WERI-Rb-1 (cell line): ENCODE measurements around the gene LCP1.

ENCODE experiments used
- DNase-seq: peaks from one replicate; pipeline ENCODE4 v3.0.0-alpha.2; 2020
- H3K27ac ChIP-seq: fragments of 250-450 bp; sonication (Bioruptor Pico); 2 replicates; pipeline ENCODE4 v1.5.1; 2020; ENCODE audit warnings: mild to moderate bottlenecking, moderate library complexity
- H3K27me3 ChIP-seq: fragments of 250-450 bp; sonication (Bioruptor Pico); 2 replicates; pipeline ENCODE4 v1.5.1; 2021; ENCODE audit warnings: mild to moderate bottlenecking, low read depth, moderate library complexity; ENCODE audit not compliant: insufficient read depth, severe bottlenecking
- H3K36me3 ChIP-seq: fragments of 250-450 bp; sonication (Bioruptor Pico); 2 replicates; pipeline ENCODE4 v1.5.1; 2020; ENCODE audit warnings: mild to moderate bottlenecking, moderate library complexity
- H3K4me3 ChIP-seq: 2 replicates; pipeline ENCODE4 v1.5.1; 2011; ENCODE audit warnings: low read depth, mild to moderate bottlenecking, control low read depth, low read length
- H3K9me3 ChIP-seq: fragments of 250-450 bp; sonication (Bioruptor Pico); 2 replicates; pipeline ENCODE4 v1.5.1; 2021; ENCODE audit warnings: mild to moderate bottlenecking, moderate library complexity; ENCODE audit not compliant: severe bottlenecking
- TF ChIP-seq, protein P1 (sequence below): IDR thresholded peaks from 2 replicates; pipeline ENCODE4 v1.5.1; 2011; ENCODE audit warnings: low read depth, mild to moderate bottlenecking, control low read depth, inconsistent platforms, low read length

Gene LCP1

DNA sequence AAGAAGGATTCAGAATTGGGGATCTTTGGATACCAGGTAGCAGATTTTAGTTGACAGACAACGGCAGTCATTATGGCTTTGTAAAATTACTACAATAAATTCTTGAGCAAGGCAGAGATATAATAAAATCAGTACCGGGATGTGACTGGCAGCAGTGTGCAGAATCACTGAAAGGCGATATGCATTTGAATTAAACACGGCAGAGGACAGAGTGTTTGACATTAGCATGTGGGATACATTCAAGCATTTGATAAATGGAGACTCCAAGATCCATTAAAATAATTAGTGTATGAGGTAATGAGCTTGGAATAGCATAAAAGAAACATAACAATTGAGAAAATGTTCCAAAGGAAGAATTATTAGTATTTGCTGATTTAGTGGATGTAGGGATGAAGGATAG lies 36.8 kb downstream of the LCP1 start:
- no peaks in the 10 kb centered on the region for H3K9me3 ChIP-seq
- H3K27me3 ChIP-seq = no peaks in the 10 kb centered on the region
- TF ChIP-seq, protein P1, sequence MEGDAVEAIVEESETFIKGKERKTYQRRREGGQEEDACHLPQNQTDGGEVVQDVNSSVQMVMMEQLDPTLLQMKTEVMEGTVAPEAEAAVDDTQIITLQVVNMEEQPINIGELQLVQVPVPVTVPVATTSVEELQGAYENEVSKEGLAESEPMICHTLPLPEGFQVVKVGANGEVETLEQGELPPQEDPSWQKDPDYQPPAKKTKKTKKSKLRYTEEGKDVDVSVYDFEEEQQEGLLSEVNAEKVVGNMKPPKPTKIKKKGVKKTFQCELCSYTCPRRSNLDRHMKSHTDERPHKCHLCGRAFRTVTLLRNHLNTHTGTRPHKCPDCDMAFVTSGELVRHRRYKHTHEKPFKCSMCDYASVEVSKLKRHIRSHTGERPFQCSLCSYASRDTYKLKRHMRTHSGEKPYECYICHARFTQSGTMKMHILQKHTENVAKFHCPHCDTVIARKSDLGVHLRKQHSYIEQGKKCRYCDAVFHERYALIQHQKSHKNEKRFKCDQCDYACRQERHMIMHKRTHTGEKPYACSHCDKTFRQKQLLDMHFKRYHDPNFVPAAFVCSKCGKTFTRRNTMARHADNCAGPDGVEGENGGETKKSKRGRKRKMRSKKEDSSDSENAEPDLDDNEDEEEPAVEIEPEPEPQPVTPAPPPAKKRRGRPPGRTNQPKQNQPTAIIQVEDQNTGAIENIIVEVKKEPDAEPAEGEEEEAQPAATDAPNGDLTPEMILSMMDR = no peak
- no peaks in the 10 kb centered on the region for H3K36me3 ChIP-seq
- DNase-seq = no peak
- no peak overlapping the region for H3K27ac ChIP-seq
- H3K4me3 ChIP-seq = no peak overlapping the region

DNA sequence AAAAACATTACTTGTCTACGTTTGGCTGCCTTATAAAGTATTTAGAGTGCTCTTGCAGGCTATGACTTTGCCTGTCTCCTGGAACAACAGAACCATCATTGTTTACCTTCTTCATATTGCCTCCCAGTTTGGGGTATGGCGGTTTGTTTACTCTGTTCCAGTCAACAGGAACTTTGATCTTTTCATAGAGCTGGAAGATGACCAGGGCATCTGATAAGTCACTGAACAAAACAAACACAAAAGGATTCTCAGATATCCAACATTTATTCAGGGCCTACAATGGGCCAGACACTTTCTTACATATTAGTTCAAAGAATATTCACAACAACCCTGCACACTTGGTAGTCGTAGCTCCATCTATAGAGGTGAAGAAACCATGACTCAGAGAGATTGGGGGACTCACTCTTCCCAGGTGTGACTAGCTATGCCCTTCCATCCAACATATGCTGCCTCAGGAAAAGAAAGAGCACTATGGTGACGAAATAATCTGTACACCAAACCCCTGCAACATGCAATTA lies 38.7 kb downstream of the LCP1 start:
- no peaks in the 10 kb centered on the region for H3K36me3 ChIP-seq
- no peaks in the 10 kb centered on the region for H3K27me3 ChIP-seq
- no peak overlapping the region for H3K4me3 ChIP-seq
- no peaks in the 10 kb centered on the region for H3K9me3 ChIP-seq
- DNase-seq = no peak
- H3K27ac ChIP-seq = no peak overlapping the region
- TF ChIP-seq, protein P1 = no peak

DNA sequence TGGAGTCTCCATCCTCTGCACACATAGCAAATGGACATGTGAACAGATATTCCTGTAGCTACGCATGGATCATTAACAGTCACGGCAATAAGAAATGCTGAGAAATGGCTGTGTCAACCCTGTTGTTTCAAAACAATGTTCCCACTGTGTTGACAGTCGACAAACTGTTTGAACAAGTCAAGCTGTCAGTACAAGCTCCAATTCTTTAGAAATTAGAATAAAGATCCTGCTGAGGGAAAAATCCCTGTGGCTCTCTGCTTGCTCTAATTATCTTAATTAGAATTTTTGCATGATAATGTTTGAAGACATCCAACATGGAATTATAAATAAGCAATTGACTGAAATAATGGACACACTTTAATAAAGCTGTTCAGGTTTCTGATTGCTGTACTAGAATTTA lies 39.2 kb downstream of the LCP1 start:
- Histone ChIP-seq H3K27ac (no peak overlapping the region), H3K36me3 (no peaks in the 10 kb centered on the region), H3K9me3 (no peaks in the 10 kb centered on the region), H3K4me3 (no peak overlapping the region), H3K27me3 (no peaks in the 10 kb centered on the region)
- no peak for DNase-seq
- TF ChIP-seq, protein P1 = no peak

DNA sequence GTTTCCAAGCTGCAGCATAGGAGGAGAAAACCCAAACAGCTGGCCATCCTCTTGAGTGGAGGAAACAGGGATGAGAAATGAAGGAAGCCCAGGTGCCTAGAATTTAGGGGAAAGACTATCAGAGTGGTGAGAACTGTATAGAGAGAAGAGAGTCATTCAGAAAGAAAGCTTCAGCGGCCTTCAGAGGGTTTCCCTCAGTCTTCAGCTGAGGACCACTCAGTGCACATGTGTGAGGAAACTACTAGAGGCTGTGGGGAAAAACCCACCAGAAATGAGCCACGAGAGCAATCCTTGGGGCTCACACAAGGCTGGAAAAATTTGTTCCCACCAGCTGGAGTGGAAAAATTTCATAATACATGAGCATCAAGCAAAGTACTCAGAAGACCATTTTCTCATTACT lies 41.9 kb downstream of the LCP1 start:
- TF ChIP-seq, protein P1 = no peak
- Histone ChIP-seq H3K27ac (no peak overlapping the region), H3K27me3 (no peaks in the 10 kb centered on the region), H3K4me3 (no peak overlapping the region), H3K9me3 (no peaks in the 10 kb centered on the region), H3K36me3 (no peaks in the 10 kb centered on the region)
- DNase-seq = no peak

DNA sequence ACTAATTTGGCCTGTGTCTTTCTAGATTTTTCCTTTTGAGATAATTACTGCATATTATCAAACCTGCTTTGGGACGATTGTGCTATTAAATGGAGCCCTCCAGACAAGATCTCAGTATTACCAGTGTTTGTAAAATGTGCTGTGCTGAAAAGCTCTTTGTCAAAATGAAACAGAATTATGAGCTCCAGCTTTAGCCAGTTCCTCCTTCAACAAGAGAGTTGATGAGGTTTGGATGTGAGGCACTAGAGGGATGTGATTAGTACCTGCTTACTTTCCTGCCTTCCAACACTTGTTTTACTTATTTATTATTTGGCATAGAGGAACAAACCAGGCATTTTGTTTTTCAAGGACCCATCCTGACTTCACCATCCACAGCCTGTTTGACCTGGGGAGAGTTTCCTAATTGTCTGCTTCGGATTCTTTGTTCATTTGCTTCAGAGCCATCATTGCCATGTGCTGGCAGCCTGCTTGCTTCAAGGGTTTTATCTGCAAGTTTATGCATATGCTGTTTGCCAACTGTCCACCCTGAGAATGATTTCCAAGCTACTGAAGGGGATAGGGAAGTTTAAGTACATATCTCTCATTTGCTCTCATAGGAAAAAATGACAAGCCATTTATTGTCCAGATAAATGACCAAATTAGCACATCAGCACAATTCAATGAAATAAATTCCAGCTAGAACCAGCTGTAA lies 44.2 kb downstream of the LCP1 start:
- no peak for DNase-seq
- no peak overlapping the region for H3K4me3 ChIP-seq
- H3K9me3 ChIP-seq = no peaks in the 10 kb centered on the region
- no peaks in the 10 kb centered on the region for H3K27me3 ChIP-seq
- no peaks in the 10 kb centered on the region for H3K36me3 ChIP-seq
- H3K27ac ChIP-seq = no peak overlapping the region
- TF ChIP-seq, protein P1 = no peak

DNA sequence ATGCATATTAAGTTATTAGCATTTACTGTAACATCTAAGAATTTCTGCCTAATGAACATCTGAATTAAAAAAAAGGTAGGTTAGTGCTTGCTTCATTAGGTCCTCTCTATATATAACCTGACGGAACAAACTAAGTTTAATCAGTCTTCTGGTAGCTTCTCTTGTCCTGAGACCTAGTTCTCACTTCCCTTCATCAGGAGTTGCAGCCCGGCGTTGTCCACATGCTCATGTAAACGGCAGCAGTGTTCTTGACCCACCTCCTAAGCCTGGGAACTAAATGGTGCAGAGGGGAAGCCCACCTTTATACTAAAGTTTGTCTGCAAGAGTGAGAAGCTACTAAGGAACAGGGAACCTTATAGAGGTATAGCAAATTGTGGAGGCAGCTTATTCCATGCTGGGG lies 45.3 kb downstream of the LCP1 start:
- TF ChIP-seq, protein P1 = no peak
- Histone ChIP-seq H3K36me3 (no peaks in the 10 kb centered on the region), H3K27ac (no peak overlapping the region), H3K4me3 (no peak overlapping the region), H3K27me3 (no peaks in the 10 kb centered on the region), H3K9me3 (no peaks in the 10 kb centered on the region)
- DNase-seq = no peak
